B cell (primary cell): Measurements from ENCODE around the gene ARHGEF3. TPM values are rescaled to one million over a fixed set of nuclear protein-coding genes. Genes with fewer than 3 reads are reported as not detected.

Source experiments
- ATAC-seq: fragments of 200-7000 bp; cut with Tn5 transposase; one replicate; pipeline ENCODE4 v1.10.0; 2021; ENCODE audit warnings: low read depth, mild to moderate bottlenecking, moderate number of reproducible peaks, moderate library complexity
- CTCF ChIA-PET: fragments of 350-600 bp; sonication (Branson Sonifier 250); formaldehyde crosslinking; loops from one replicate; lab custom pipeline; 2021; ENCODE audit warnings: antibody characterized with exemption, inconsistent platforms; lab: Charles Lee
- POLR2A ChIA-PET: fragments of 350-600 bp; sonication (Branson Sonifier 250); formaldehyde crosslinking; loops from one replicate; lab custom pipeline; 2021; ENCODE audit warnings: antibody characterized with exemption; lab: Charles Lee
- DNase-seq: peaks from one replicate; pipeline ENCODE4 v3.0.0; 2013
- H2AFZ ChIP-seq: 2 replicates; pipeline ENCODE4 v1.6.1; 2012; ENCODE audit warnings: mild to moderate bottlenecking, low read depth, low read length; ENCODE audit not compliant: insufficient read depth, poor library complexity, severe bottlenecking
- H3K27ac ChIP-seq, 2 donors: 1 replicate in 1 of 2; 2 replicates in 1 of 2; pipeline ENCODE4 v1.5.1; 2012 to 2013; ENCODE audit warnings: low read length in 2 of 2, mild to moderate bottlenecking in 2 of 2, moderate library complexity in 1 of 2
- H3K27me3 ChIP-seq, 4 experiments: fragments of 200-600 bp in 1 of 4; sonication (generic) in 1 of 4; replicated peaks in 1 of 4; 1 replicate in 2 of 4; 2 replicates in 2 of 4; pipeline versions ENCODE4 v1.6.1 to v1.7.0; 2013 to 2016; ENCODE audit warnings: low read length in 3 of 4, mild to moderate bottlenecking in 2 of 4, mixed read lengths in 1 of 4, moderate library complexity in 1 of 4; ENCODE audit not compliant: insufficient read depth in 4 of 4, control insufficient read depth in 3 of 4; ENCODE audit errors: control extremely low read depth in 1 of 4
- H3K36me3 ChIP-seq, 2 experiments: replicated peaks in 1 of 2; 1 replicate in 1 of 2; 2 replicates in 1 of 2; pipeline versions ENCODE4 v1.6.1 to v1.7.1; 2013; ENCODE audit warnings: low read length in 1 of 2; ENCODE audit not compliant: insufficient read depth in 2 of 2, control insufficient read depth in 1 of 2; ENCODE audit errors: control extremely low read depth in 1 of 2, extremely low read depth in 1 of 2
- H3K4me1 ChIP-seq, 2 donors: fragments of 200-600 bp in 1 of 2; sonication (generic) in 1 of 2; 1 replicate in 1 of 2; 2 replicates in 1 of 2; pipeline versions ENCODE4 v1.5.1 to v1.6.1; 2013 to 2017; ENCODE audit warnings: low read length in 2 of 2; ENCODE audit not compliant: control insufficient read depth in 2 of 2, insufficient read depth in 2 of 2
- H3K4me2 ChIP-seq: replicated peaks from 2 replicates; pipeline ENCODE3; 2012; ENCODE audit warnings: mild to moderate bottlenecking, low read depth, low read length; ENCODE audit not compliant: poor library complexity, severe bottlenecking
- H3K4me3 ChIP-seq, 5 experiments: fragments of 200-600 bp in 1 of 5; sonication (generic) in 1 of 5; 1 replicate in 3 of 5; 2 replicates in 2 of 5; pipeline versions ENCODE4 v1.5.1 to v1.7.0; 2011 to 2016; ENCODE audit warnings: low read length in 4 of 5, mild to moderate bottlenecking in 4 of 5, low read depth in 2 of 5, control low read depth in 1 of 5, moderate library complexity in 1 of 5; ENCODE audit not compliant: insufficient read depth in 1 of 5; ENCODE audit errors: control extremely low read depth in 1 of 5, extremely low read depth in 1 of 5
- H3K79me2 ChIP-seq: fragments of 200-600 bp; sonication (generic); one replicate; pipeline ENCODE4 v1.6.0; 2016; ENCODE audit warnings: low read length; ENCODE audit not compliant: control insufficient read depth, insufficient read depth
- H3K9ac ChIP-seq: fragments of 200-600 bp; sonication (generic); 2 replicates; pipeline ENCODE4 v1.6.1; 2017; ENCODE audit warnings: mild to moderate bottlenecking, low read length, moderate library complexity
- H3K9me3 ChIP-seq, 3 donors: one replicate each; pipeline versions ENCODE4 v1.6.1 to v1.7.1; 2013; ENCODE audit warnings: low read length in 2 of 3; ENCODE audit not compliant: control insufficient read depth in 2 of 3, insufficient read depth in 1 of 3; ENCODE audit errors: control extremely low read depth in 1 of 3
- H4K20me1 ChIP-seq: 2 replicates; pipeline ENCODE4 v1.6.0; 2012; ENCODE audit warnings: mild to moderate bottlenecking, low read length; ENCODE audit not compliant: insufficient read depth, control insufficient read depth, poor library complexity, severe bottlenecking
- H3K27ac Mint-ChIP-seq: one replicate; pipeline ENCODE4 v1.8.0; 2021; ENCODE audit warnings: mixed read lengths
- H3K27me3 Mint-ChIP-seq: one replicate; pipeline ENCODE4 v1.8.0; 2021; ENCODE audit warnings: mixed read lengths
- H3K4me1 Mint-ChIP-seq: one replicate; pipeline ENCODE4 v1.8.0; 2021; ENCODE audit warnings: mixed read lengths
- H3K4me3 Mint-ChIP-seq: one replicate; pipeline ENCODE4 v1.8.0; 2021; ENCODE audit warnings: mixed read lengths
- H3K9me3 Mint-ChIP-seq: one replicate; pipeline ENCODE4 v1.8.0; 2022; ENCODE audit warnings: mixed read lengths; ENCODE audit not compliant: insufficient read depth
- EZH2 ChIP-seq: IDR thresholded peaks from 2 replicates; pipeline ENCODE4 v1.6.1; 2012; ENCODE audit warnings: borderline replicate concordance, low read depth, mild to moderate bottlenecking, moderate library complexity, low read length; ENCODE audit not compliant: insufficient read depth, poor library complexity, severe bottlenecking
- WGBS: methylation state at CpG from one replicate; pipeline ENCODE4 v1.1.5; 2013; ENCODE audit warnings: missing lambda C conversion rate; ENCODE audit not compliant: insufficient coverage; 5-methylcytosine and 5-hydroxymethylcytosine counted together
- intact Hi-C: fragments of 100-400 bp; cut with micrococcal nuclease; formaldehyde crosslinking; loops from one replicate; pipeline ENCODE4 v1.10.0; 2022
- polyA plus RNA-seq: library from polyadenylated mRNA; depleted of rRNA; stranded (reverse); fragments of >200 nt; gene quantifications from 2 replicates; pipeline ENCODE4 v1.2.3, GENCODE V29; 2012
- total RNA-seq, 2 donors: library from RNA; stranded (reverse); fragments of 120-200 nt in 1 of 2; gene quantifications; 1 replicate in 1 of 2; 2 replicates in 1 of 2; pipeline versions ENCODE4 v1.2.3 to v1.2.4, GENCODE V29; 2013 to 2022
- TF ChIP-seq, protein P1 (sequence below): fragments of 200-600 bp; IDR thresholded peaks from one replicate; pipeline ENCODE4 v1.8.0; 2022; ENCODE audit warnings: antibody characterized with exemption, mild to moderate bottlenecking

Gene ARHGEF3
- total and polyA plus RNA-seq, 2 donors (not counting 1 experiment from before 2014, with no cell fraction given): 30.8 to 33.5 TPM

- Histone ChIP-seq H3K9ac (no peak overlapping the region), H3K27me3 (no peaks in the 10 kb centered on the region), H4K20me1 (no peaks in the 10 kb centered on the region), H3K79me2 (no peaks in the 10 kb centered on the region), H3K4me3 (no peak overlapping the region), H3K9me3 (no peaks in the 10 kb centered on the region), H3K36me3 (no peaks in the 10 kb centered on the region), H2AFZ (no peak overlapping the region), H3K27ac (no peak overlapping the region), H3K4me2 (no peak overlapping the region), H3K4me1 (no peaks in the 10 kb centered on the region)
- ChIA-PET CTCF (interaction anchor here (0.9 to 3.1 kb wide), 3 partner anchors 17 to 173 kb away, joined by 3 to 16 read pairs (median 3); no protein-coding TSS in a partner anchor), POLR2A (no interaction called here)
- H3K27ac Mint-ChIP-seq: no peak overlapping the region
- intact Hi-C loops: no loop called here
- no peak for DNase-seq
- no peak overlapping the region for H3K4me3 Mint-ChIP-seq
- TF ChIP-seq EZH2: no peak
- TF ChIP-seq, protein P1, sequence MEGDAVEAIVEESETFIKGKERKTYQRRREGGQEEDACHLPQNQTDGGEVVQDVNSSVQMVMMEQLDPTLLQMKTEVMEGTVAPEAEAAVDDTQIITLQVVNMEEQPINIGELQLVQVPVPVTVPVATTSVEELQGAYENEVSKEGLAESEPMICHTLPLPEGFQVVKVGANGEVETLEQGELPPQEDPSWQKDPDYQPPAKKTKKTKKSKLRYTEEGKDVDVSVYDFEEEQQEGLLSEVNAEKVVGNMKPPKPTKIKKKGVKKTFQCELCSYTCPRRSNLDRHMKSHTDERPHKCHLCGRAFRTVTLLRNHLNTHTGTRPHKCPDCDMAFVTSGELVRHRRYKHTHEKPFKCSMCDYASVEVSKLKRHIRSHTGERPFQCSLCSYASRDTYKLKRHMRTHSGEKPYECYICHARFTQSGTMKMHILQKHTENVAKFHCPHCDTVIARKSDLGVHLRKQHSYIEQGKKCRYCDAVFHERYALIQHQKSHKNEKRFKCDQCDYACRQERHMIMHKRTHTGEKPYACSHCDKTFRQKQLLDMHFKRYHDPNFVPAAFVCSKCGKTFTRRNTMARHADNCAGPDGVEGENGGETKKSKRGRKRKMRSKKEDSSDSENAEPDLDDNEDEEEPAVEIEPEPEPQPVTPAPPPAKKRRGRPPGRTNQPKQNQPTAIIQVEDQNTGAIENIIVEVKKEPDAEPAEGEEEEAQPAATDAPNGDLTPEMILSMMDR: no peak
- no peaks in the 10 kb centered on the region for H3K9me3 Mint-ChIP-seq
- peaks cover 1% of the 10 kb centered on the region for H3K4me1 Mint-ChIP-seq
- H3K27me3 Mint-ChIP-seq: no peaks in the 10 kb centered on the region
- ATAC-seq: no peak
These were observed 14.3 kb upstream of the ARHGEF3 start for GRCh38 chr3:56816061-56816460.

GRCh38 chr3:56815589-56815988, 13.8 kb upstream of the ARHGEF3 start:
- no peaks in the 10 kb centered on the region for H3K4me1 ChIP-seq

More at GRCh38 chr3:56815589-56815988, 13.8 kb upstream of the ARHGEF3 start:
- H3K4me3 Mint-ChIP-seq: no peak overlapping the region
- no peaks in the 10 kb centered on the region for H3K27me3 Mint-ChIP-seq
- H3K9ac ChIP-seq: no peak overlapping the region
- no peaks in the 10 kb centered on the region for H3K27me3 ChIP-seq
- H3K27ac ChIP-seq: no peak overlapping the region
- H3K4me1 Mint-ChIP-seq: peaks cover 1% of the 10 kb centered on the region
- ChIA-PET CTCF (interaction anchor here (0.9 to 2.6 kb wide), 3 partner anchors 18 to 173 kb away, joined by 3 to 16 read pairs (median 3); no protein-coding TSS in a partner anchor), POLR2A (no interaction called here)
- no peak overlapping the region for H3K4me2 ChIP-seq
- H2AFZ ChIP-seq: no peak overlapping the region
- H3K36me3 ChIP-seq: no peaks in the 10 kb centered on the region
- WGBS: no CpG with 5 or more reads among the region's 1 CpG
- H4K20me1 ChIP-seq: no peaks in the 10 kb centered on the region
- H3K27ac Mint-ChIP-seq: no peak overlapping the region
- TF ChIP-seq EZH2: no peak
- TF ChIP-seq, protein P1: no peak
- H3K79me2 ChIP-seq: no peaks in the 10 kb centered on the region
- no peak overlapping the region for H3K4me3 ChIP-seq
- H3K9me3 Mint-ChIP-seq: no peaks in the 10 kb centered on the region
- H3K9me3 ChIP-seq: no peaks in the 10 kb centered on the region
- intact Hi-C loops: no loop called here
- no peak for DNase-seq
- ATAC-seq: no peak
